ENCODE results near the gene STAB1.

GRCh38 chr3:52525680-52526561 is 30.8 kb downstream of the STAB1 start:
- no peak for TF ChIP-seq EP300 (IDR thresholded peaks at IDR 0.05)
- TF ChIP-seq POLR2A (IDR thresholded peaks at IDR 0.05; ENCODE audit: low read depth) = no peak
